ENCODE results near the gene COL16A1. TPM values are rescaled to one million over a fixed set of nuclear protein-coding genes. Genes with fewer than 3 reads are reported as not detected.

The COL16A1 gene
- polyA plus RNA-seq, 1 experiment, result 35.4 TPM

DNA sequence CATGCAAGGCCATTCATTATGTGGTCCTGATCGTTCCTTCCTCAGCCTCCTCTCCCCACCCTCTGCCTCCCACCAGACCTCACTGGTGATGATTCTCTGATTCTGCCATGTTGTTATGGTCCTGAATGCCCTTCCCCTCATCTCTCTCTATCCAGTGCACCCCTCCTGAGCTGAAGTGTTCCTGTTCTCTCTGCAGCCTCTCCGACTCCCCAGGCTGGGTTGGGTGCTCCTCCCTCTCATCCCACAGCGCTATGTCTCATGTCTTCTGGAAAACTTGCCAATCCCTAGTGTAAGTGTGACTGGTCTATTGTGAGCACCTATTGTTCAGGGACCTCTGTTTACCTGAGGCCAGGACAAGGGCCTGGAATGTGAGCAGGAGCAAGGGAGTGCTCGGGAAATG, 48.1 kb downstream of the COL16A1 start:
- no peak overlapping the region for H3K4me3 ChIP-seq (ENCODE audit: low read depth, low read length)
- H3K27me3 ChIP-seq (ENCODE audit: control insufficient read depth, insufficient read depth, low read length), result no peaks in the 10 kb centered on the region
- CTCF ChIA-PET, result no interaction called here
- no peaks in the 10 kb centered on the region for H3K9me3 ChIP-seq (ENCODE audit: control insufficient read depth, insufficient read depth, low read length)
- TF ChIP-seq CTCF (IDR thresholded peaks at IDR 0.05; ENCODE audit: low read depth, low read length), result no peak
- POLR2A ChIA-PET, result no interaction called here
- DNase-seq (ENCODE audit: low read depth, low spot score), result no peak
- H3K27ac ChIP-seq (ENCODE audit: low read depth, low read length), result no peak overlapping the region

DNA sequence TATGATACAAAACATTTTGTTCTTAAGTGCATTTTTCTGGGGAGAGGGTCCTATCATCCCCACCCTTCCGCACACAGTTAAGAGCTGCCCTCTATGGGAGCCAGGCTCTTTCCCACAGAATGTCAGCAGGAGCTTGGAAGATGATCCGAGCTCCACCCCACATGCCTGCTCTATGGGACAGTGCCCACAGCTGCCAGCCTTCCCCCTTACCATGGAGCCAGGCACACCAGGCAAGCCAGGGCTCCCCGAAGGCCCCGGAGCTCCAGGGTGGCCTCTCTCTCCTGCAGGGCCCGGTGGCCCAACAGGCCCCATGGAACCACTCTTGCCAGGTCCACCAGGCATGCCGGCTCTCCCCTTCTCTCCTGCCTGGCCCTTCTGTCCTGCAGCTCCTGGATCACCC, 48.7 kb downstream of the COL16A1 start:
- Histone ChIP-seq H3K27me3 (ENCODE audit: control insufficient read depth, insufficient read depth, low read length) (no peaks in the 10 kb centered on the region), H3K4me3 (ENCODE audit: low read depth, low read length) (no peak overlapping the region), H3K9me3 (ENCODE audit: control insufficient read depth, insufficient read depth, low read length) (no peaks in the 10 kb centered on the region), H3K27ac (ENCODE audit: low read depth, low read length) (no peak overlapping the region)
- DNase-seq (ENCODE audit: low read depth, low spot score), result no peak
- no peak for TF ChIP-seq CTCF (IDR thresholded peaks at IDR 0.05; ENCODE audit: low read depth, low read length)
- CTCF ChIA-PET, result no interaction called here
- POLR2A ChIA-PET, result no interaction called here

DNA sequence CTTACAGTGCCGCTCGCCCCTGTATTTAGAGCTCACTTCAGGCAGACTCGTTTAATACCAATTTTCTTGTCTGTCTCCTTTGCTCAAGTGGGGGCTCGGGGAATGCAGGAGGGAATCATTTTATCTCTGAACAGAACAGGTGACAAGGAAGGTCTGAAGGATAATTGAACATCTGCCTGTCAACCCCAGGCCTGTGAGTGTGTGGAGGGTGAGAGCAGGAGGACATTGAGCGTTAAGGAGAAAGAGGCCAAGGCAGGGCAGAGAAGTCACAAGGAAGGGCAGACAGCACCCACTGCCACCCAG, 49.4 kb downstream of the COL16A1 start:
- POLR2A ChIA-PET, result no interaction called here
- Histone ChIP-seq H3K27me3 (ENCODE audit: control insufficient read depth, insufficient read depth, low read length) (no peaks in the 10 kb centered on the region), H3K27ac (ENCODE audit: low read depth, low read length) (no peak overlapping the region), H3K9me3 (ENCODE audit: control insufficient read depth, insufficient read depth, low read length) (no peaks in the 10 kb centered on the region), H3K4me3 (ENCODE audit: low read depth, low read length) (no peak overlapping the region)
- no peak for TF ChIP-seq CTCF (IDR thresholded peaks at IDR 0.05; ENCODE audit: low read depth, low read length)
- CTCF ChIA-PET, result no interaction called here
- no peak for DNase-seq (ENCODE audit: low read depth, low spot score)

DNA sequence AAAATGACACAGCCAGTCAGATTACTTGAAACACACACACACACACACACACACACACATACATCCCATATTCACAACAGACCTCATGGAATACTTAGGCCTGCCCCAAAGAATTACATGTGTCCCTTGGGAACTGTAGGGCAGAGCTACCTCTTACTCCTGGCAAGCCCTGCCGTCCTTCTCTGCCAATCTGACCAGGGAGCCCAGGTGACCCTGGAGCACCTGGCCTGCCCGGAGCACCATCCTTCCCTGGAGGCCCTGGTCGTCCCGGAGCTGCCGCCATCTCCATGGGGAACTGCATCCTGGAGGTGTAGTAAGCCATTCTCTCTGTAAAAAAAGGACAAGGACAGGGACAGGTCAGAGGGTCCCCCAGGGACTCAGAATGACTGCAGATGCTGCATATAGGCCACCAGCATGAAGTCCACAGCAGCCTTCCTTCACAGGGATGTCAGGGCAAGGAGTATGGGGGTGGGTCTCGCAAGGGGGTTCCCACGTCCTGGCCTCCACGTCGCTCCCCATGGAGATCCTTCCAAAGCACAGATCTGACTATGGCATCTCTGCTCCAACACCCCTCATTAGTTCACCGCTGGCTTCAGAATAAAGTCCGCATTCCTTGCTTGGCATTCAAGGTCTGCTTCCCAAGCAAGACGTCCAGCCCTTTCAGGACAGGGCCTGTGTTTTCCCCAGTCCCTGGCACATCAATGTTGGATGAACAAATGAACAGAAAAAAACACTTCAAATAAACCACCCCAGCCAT, 49.9 kb downstream of the COL16A1 start:
- H3K4me3 ChIP-seq (ENCODE audit: low read depth, low read length), result no peak overlapping the region
- ChIA-PET POLR2A (no interaction called here), CTCF (no interaction called here)
- H3K27me3 ChIP-seq (ENCODE audit: control insufficient read depth, insufficient read depth, low read length), result no peaks in the 10 kb centered on the region
- H3K27ac ChIP-seq (ENCODE audit: low read depth, low read length), result no peak overlapping the region
- no peak for DNase-seq (ENCODE audit: low read depth, low spot score)
- TF ChIP-seq CTCF (IDR thresholded peaks at IDR 0.05; ENCODE audit: low read depth, low read length), result no peak
- no peaks in the 10 kb centered on the region for H3K9me3 ChIP-seq (ENCODE audit: control insufficient read depth, insufficient read depth, low read length)

- Histone ChIP-seq H3K9me3 (ENCODE audit: control insufficient read depth, insufficient read depth, low read length) (no peaks in the 10 kb centered on the region), H3K27ac (ENCODE audit: low read depth, low read length) (no peak overlapping the region), H3K27me3 (ENCODE audit: control insufficient read depth, insufficient read depth, low read length) (no peaks in the 10 kb centered on the region), H3K4me3 (ENCODE audit: low read depth, low read length) (no peak overlapping the region)
- CTCF ChIA-PET, result no interaction called here
- POLR2A ChIA-PET, result no interaction called here
- no peak for TF ChIP-seq CTCF (IDR thresholded peaks at IDR 0.05; ENCODE audit: low read depth, low read length)
- no peak for DNase-seq (ENCODE audit: low read depth, low spot score)
These were observed 50.8 kb downstream of the COL16A1 start for GRCh38 chr1:31652891-31653499.
